Panc1 (cell line): Measurements from ENCODE around the gene OPRD1. TPM values are rescaled to one million over a fixed set of nuclear protein-coding genes. Genes with fewer than 3 reads are reported as not detected.

Experiments used
- ATAC-seq: fragments of 200-7000 bp; cut with Tn5 transposase; 2 replicates; pipeline ENCODE4 v1.9.1; 2020; ENCODE audit warnings: mild to moderate bottlenecking, moderate library complexity
- BruUV-seq: library from RNA; stranded (reverse); fragments of 400-500 nt; replicated peaks from 2 replicates; lab custom pipeline; 2021; lab: Mats Ljungman, UMichigan
- CTCF ChIA-PET: fragments of 300-600 bp; sonication (Branson Sonifier 250); formaldehyde crosslinking; loops from one replicate; lab custom pipeline; 2022; ENCODE audit warnings: antibody characterized with exemption; lab: Charles Lee
- POLR2A ChIA-PET: fragments of 300-600 bp; sonication (Branson Sonifier 250); formaldehyde crosslinking; loops from one replicate; lab custom pipeline; 2022; ENCODE audit warnings: antibody characterized with exemption; lab: Charles Lee
- DNase-seq: peaks from one replicate; pipeline ENCODE4 v3.0.0-alpha.2; 2010; ENCODE audit warnings: low read depth, low spot score
- H3K27ac ChIP-seq: 2 replicates; pipeline ENCODE4 v1.5.1; 2011; ENCODE audit warnings: mild to moderate bottlenecking, low read length, inconsistent platforms
- H3K27me3 ChIP-seq: fragments of 200-500 bp; sonication (Bioruptor generic); 2 replicates; pipeline ENCODE4 v1.6.0; 2014; ENCODE audit warnings: low read length, inconsistent platforms; ENCODE audit not compliant: control insufficient read depth, insufficient read depth
- H3K36me3 ChIP-seq: fragments of 200-500 bp; sonication (Bioruptor generic); 2 replicates; pipeline ENCODE4 v1.5.1; 2014; ENCODE audit warnings: inconsistent platforms, mild to moderate bottlenecking, low read length, moderate library complexity; ENCODE audit not compliant: control insufficient read depth, insufficient read depth
- H3K4me1 ChIP-seq: 2 replicates; pipeline ENCODE4 v1.5.1; 2011; ENCODE audit warnings: inconsistent platforms, mild to moderate bottlenecking, low read length, moderate library complexity; ENCODE audit not compliant: control insufficient read depth, insufficient read depth
- H3K4me3 ChIP-seq, 2 experiments: 2 replicates each; pipeline ENCODE4 v1.5.1; 2011 to 2012; ENCODE audit warnings: low read depth in 2 of 2, low read length in 2 of 2, mild to moderate bottlenecking in 2 of 2, inconsistent platforms in 1 of 2, moderate library complexity in 1 of 2
- H3K9me3 ChIP-seq: fragments of 200-500 bp; sonication (Bioruptor generic); 2 replicates; pipeline ENCODE4 v1.5.1; 2014; ENCODE audit warnings: low read depth, mild to moderate bottlenecking, inconsistent platforms, low read length, moderate library complexity; ENCODE audit not compliant: control insufficient read depth, insufficient read depth
- CTCF ChIP-seq: fragments of 450-650 bp; IDR thresholded peaks from 2 replicates; pipeline ENCODE4 v1.5.1; 2017; ENCODE audit warnings: mild to moderate bottlenecking
- POLR2AphosphoS5 ChIP-seq: IDR thresholded peaks from 2 replicates; pipeline ENCODE4 v1.6.1; 2012; ENCODE audit warnings: mild to moderate bottlenecking, low read depth, low read length, moderate library complexity
- REST ChIP-seq, 2 experiments: IDR thresholded peaks; 2 replicates each; pipeline ENCODE4 v1.6.1; 2011 to 2012; ENCODE audit warnings: low read depth in 2 of 2, control low read depth in 1 of 2, low read length in 1 of 2, mild to moderate bottlenecking in 1 of 2, moderate library complexity in 1 of 2; ENCODE audit not compliant: insufficient read depth in 1 of 2
- SIN3A ChIP-seq: IDR thresholded peaks from 2 replicates; pipeline ENCODE4 v1.6.1; 2012; ENCODE audit warnings: low read depth, mild to moderate bottlenecking, low read length, moderate library complexity, borderline replicate concordance; ENCODE audit not compliant: insufficient read depth
- TCF7L2 ChIP-seq: IDR thresholded peaks from 2 replicates; pipeline ENCODE4 v1.6.1; 2011; ENCODE audit warnings: mild to moderate bottlenecking, low read depth, low read length, inconsistent platforms
- in situ Hi-C: cut with HindIII; loops from 2 replicates; pipeline ENCODE4 v1.10.0; 2016; ENCODE audit warnings: low sequenced_read_pairs, low pct_unique_long_range_greater_than_20kb
- intact Hi-C: fragments of 100-400 bp; cut with micrococcal nuclease; formaldehyde crosslinking; loops from one replicate; pipeline ENCODE4 v1.10.0; 2022; ENCODE audit not compliant: unreplicated experiment
- total RNA-seq: library from RNA; stranded (reverse); gene quantifications from one replicate; pipeline ENCODE4 v1.2.1, GENCODE V29; 2021; ENCODE audit not compliant: unreplicated experiment

OPRD1 gene
- total RNA-seq, 1 experiment from 2014 or later, result 5.4 TPM

- no peak overlapping the region for H3K27ac ChIP-seq
- no peaks in the 10 kb centered on the region for H3K36me3 ChIP-seq
- in situ Hi-C loops (no loop called here), intact Hi-C loops (no loop called here)
- no peak for DNase-seq
- H3K4me3 ChIP-seq, result no peak overlapping the region
- no peak for ATAC-seq
- BruUV-seq, result no TSS peak
- ChIA-PET CTCF (no interaction called here), POLR2A (no interaction called here)
- H3K27me3 ChIP-seq, result no peaks in the 10 kb centered on the region
- no peaks in the 10 kb centered on the region for H3K9me3 ChIP-seq
- TF ChIP-seq CTCF, result no peak
- no peak for TF ChIP-seq SIN3A
- no peak for TF ChIP-seq TCF7L2
- no peak for TF ChIP-seq REST (IDR thresholded peaks at IDR 0.05; ENCODE audit: insufficient read depth in 1 of 2, low read depth in 2 of 2, low read length in 1 of 2)
- TF ChIP-seq POLR2AphosphoS5, result no peak
- H3K4me1 ChIP-seq, result peaks cover 3% of the 10 kb centered on the region
Observed at GRCh38 chr1:28800324-28800723, 11.6 kb upstream of the OPRD1 start.

- POLR2A ChIA-PET, result no interaction called here
- H3K9me3 ChIP-seq, result no peaks in the 10 kb centered on the region
- BruUV-seq, result no TSS peak
Observed at GRCh38 chr1:28801461-28801860, 10.5 kb upstream of the OPRD1 start.

GRCh38 chr1:28803051-28803450 lies 8.9 kb upstream of the OPRD1 start:
- ChIA-PET POLR2A (no interaction called here), CTCF (interaction anchor here (0.6 to 1.3 kb wide), 3 partner anchors 15 to 74 kb away, joined by 3 to 12 read pairs (median 4); no protein-coding TSS in a partner anchor)
- H3K4me1 ChIP-seq, result no peaks in the 10 kb centered on the region; the same call in 1 of the 2 replicates
- no peak for TF ChIP-seq CTCF
- no peak for TF ChIP-seq REST (IDR thresholded peaks at IDR 0.05; ENCODE audit: insufficient read depth in 1 of 2, low read depth in 2 of 2, low read length in 1 of 2)
- no peak for TF ChIP-seq TCF7L2
- no peak for TF ChIP-seq POLR2AphosphoS5
- TF ChIP-seq SIN3A, result no peak
- no peaks in the 10 kb centered on the region for H3K27me3 ChIP-seq
- no peaks in the 10 kb centered on the region for H3K9me3 ChIP-seq
- intact Hi-C loops, result no loop called here
- ATAC-seq (no peak), DNase-seq (no peak)
- BruUV-seq, result no TSS peak
- no peak overlapping the region for H3K27ac ChIP-seq
- in situ Hi-C loops, result no loop called here
- H3K36me3 ChIP-seq, result no peaks in the 10 kb centered on the region
- no peak overlapping the region for H3K4me3 ChIP-seq

More at GRCh38 chr1:28801461-28801860, 10.5 kb upstream of the OPRD1 start:
- ATAC-seq (no peak), DNase-seq (no peak)
- CTCF ChIA-PET, result interaction anchor here (0.8 kb wide), 1 partner anchor 18 kb away, joined by 3 read pairs; no protein-coding TSS in a partner anchor
- no peak for TF ChIP-seq POLR2AphosphoS5
- no peaks in the 10 kb centered on the region for H3K36me3 ChIP-seq
- in situ Hi-C loops (no loop called here), intact Hi-C loops (no loop called here)
- H3K27me3 ChIP-seq, result no peaks in the 10 kb centered on the region
- no peak overlapping the region for H3K27ac ChIP-seq
- peaks cover under 1% of the 10 kb centered on the region for H3K4me1 ChIP-seq
- H3K4me3 ChIP-seq, result no peak overlapping the region
